Hematopoietic multipotent progenitor cell (in vitro differentiated cells): Measurements from ENCODE around the gene ROBO2. TPM values are rescaled to one million over a fixed set of nuclear protein-coding genes. Genes with fewer than 3 reads are reported as not detected.
A peak's percentile ranks its signal among the peaks of the same experiment; 100 is the strongest.

ENCODE experiments used
- DNase-seq, 3 donors: peaks; one replicate each; pipeline ENCODE4 v3.0.0-alpha.2; 2011 to 2015; ENCODE audit warnings: low read depth in 2 of 3, low spot score in 2 of 3
- total RNA-seq: library from RNA; depleted of rRNA; stranded (reverse); fragments of >200 nt; gene quantifications from one replicate; pipeline ENCODE4 v1.2.3, GENCODE V29; 2012

ROBO2 gene
- total RNA-seq, 1 donor: under 0.01 TPM

GRCh38 chr3:77254967-77255831 lies 215.3 kb downstream of the ROBO2 start:
- DNase-seq: peak in 2 of 3 donors; percentile 25 to 51

GRCh38 chr3:77256584-77257503 lies 216.9 kb downstream of the ROBO2 start:
- DNase-seq: no peak

- DNase-seq: no peak
Measured at GRCh38 chr3:77259694-77260093, 219.8 kb downstream of the ROBO2 start.

GRCh38 chr3:77262361-77262760 lies 222.5 kb downstream of the ROBO2 start:
- DNase-seq: no peak

- no peak for DNase-seq
Measured at GRCh38 chr3:77267589-77267988, 227.7 kb downstream of the ROBO2 start.

- DNase-seq: no peak
Measured at GRCh38 chr3:77271306-77271705, 231.4 kb downstream of the ROBO2 start.

- no peak for DNase-seq
Measured at GRCh38 chr3:77271711-77272110, 231.8 kb downstream of the ROBO2 start.

GRCh38 chr3:77279276-77279675 lies 239.4 kb downstream of the ROBO2 start:
- DNase-seq: no peak

GRCh38 chr3:77281721-77282120 lies 241.8 kb downstream of the ROBO2 start:
- no peak for DNase-seq

GRCh38 chr3:77283108-77283507 lies 243.2 kb downstream of the ROBO2 start:
- no peak for DNase-seq

GRCh38 chr3:77288348-77288747 lies 248.4 kb downstream of the ROBO2 start:
- DNase-seq: no peak

GRCh38 chr3:77296527-77296926 lies 256.6 kb downstream of the ROBO2 start:
- no peak for DNase-seq

GRCh38 chr3:77298417-77298816 lies 258.5 kb downstream of the ROBO2 start:
- no peak for DNase-seq

- DNase-seq: no peak
Measured at GRCh38 chr3:77303955-77304699, 264.2 kb downstream of the ROBO2 start.

- DNase-seq: no peak
Measured at GRCh38 chr3:77304700-77305021, 264.8 kb downstream of the ROBO2 start.

- DNase-seq: no peak
Measured at GRCh38 chr3:77309460-77309859, 269.6 kb downstream of the ROBO2 start.

- no peak for DNase-seq
Measured at GRCh38 chr3:77313843-77314242, 273.9 kb downstream of the ROBO2 start.

GRCh38 chr3:77319711-77320110 lies 279.8 kb downstream of the ROBO2 start:
- DNase-seq: peak in 2 of 3 donors; percentile 0 to 4

GRCh38 chr3:77320514-77320913 lies 280.6 kb downstream of the ROBO2 start:
- peak in 2 of 3 donors; percentile 34 to 54 for DNase-seq

GRCh38 chr3:77321646-77322045 lies 281.7 kb downstream of the ROBO2 start:
- no peak for DNase-seq

GRCh38 chr3:77323626-77324025 lies 283.7 kb downstream of the ROBO2 start:
- no peak for DNase-seq
